Kidney (tissue), 14 donors: ENCODE results near the gene ALDH4A1. TPM values are rescaled to one million over a fixed set of nuclear protein-coding genes. Genes with fewer than 3 reads are reported as not detected.

Experiments used
- DNase-seq, 5 donors: peaks; one replicate each; pipeline ENCODE4 v3.0.0-alpha.2; 2013 to 2020
- FAIRE-seq: peaks from 2 replicates; lab custom pipeline; 2012; peaks lifted over from hg19 to GRCh38; lab: Jason Lieb, UNC
- H3K27ac ChIP-seq, 2 donors: one replicate each; pipeline ENCODE4 v1.7.0; 2013; ENCODE audit warnings: low read depth in 2 of 2, low read length in 2 of 2, inconsistent platforms in 1 of 2
- H3K27me3 ChIP-seq: one replicate; pipeline ENCODE4 v1.7.1; 2013; ENCODE audit warnings: low read length, inconsistent platforms; ENCODE audit not compliant: control insufficient read depth, insufficient read depth
- H3K36me3 ChIP-seq, 3 donors: one replicate each; pipeline versions ENCODE4 v1.7.0 to v1.7.1; 2013; ENCODE audit warnings: low read length in 3 of 3, control low read depth in 1 of 3, inconsistent platforms in 1 of 3; ENCODE audit not compliant: insufficient read depth in 3 of 3, control insufficient read depth in 2 of 3
- H3K4me1 ChIP-seq, 3 donors: one replicate each; pipeline versions ENCODE4 v1.7.0 to v1.7.1; 2013; ENCODE audit warnings: low read length in 3 of 3, inconsistent platforms in 1 of 3, low read depth in 1 of 3; ENCODE audit not compliant: control insufficient read depth in 2 of 3, insufficient read depth in 2 of 3
- H3K4me3 ChIP-seq, 3 donors: one replicate each; pipeline versions ENCODE4 v1.7.0 to v1.8.1; 2013; ENCODE audit warnings: low read length in 3 of 3, control low read depth in 1 of 3, inconsistent platforms in 1 of 3
- H3K9ac ChIP-seq, 3 donors: one replicate each; pipeline versions ENCODE4 v1.7.0 to v1.7.1; 2013; ENCODE audit warnings: low read length in 3 of 3, control low read depth in 1 of 3, inconsistent platforms in 1 of 3
- H3K9me3 ChIP-seq, 3 donors: one replicate each; pipeline versions ENCODE4 v1.7.0 to v1.7.1; 2013; ENCODE audit warnings: low read length in 3 of 3, control low read depth in 1 of 3, inconsistent platforms in 1 of 3; ENCODE audit not compliant: control insufficient read depth in 2 of 3, insufficient read depth in 1 of 3
- intact Hi-C: fragments of 100-400 bp; cut with DNase I; formaldehyde crosslinking; loops from one replicate; pipeline ENCODE4 v1.11.1; 2022
- polyA plus RNA-seq: library from polyadenylated mRNA; stranded (reverse); fragments of 350-450 nt; fragmentation: Illumina TruSeq; extraction: RNeasy Lipid Tissue Mini Kit (QIAGEN cat#74804); gene quantifications from one replicate; pipeline ENCODE4 v1.2.3, GENCODE V29; 2014; ENCODE audit warnings: low read depth, low replicate concordance; ENCODE audit not compliant: insufficient read depth
- total RNA-seq: library from RNA; stranded (reverse); fragmentation: NEBNext Ultra II Directional; extraction: Animal tissue kit (Norgen Biotek cat#: 25700); gene quantifications from one replicate; pipeline ENCODE4 v1.2.1, GENCODE V29; 2021
- TF ChIP-seq, protein P1 (sequence below): IDR thresholded peaks from 3 replicates; pipeline ENCODE4 v1.5.1; 2012; ENCODE audit warnings: mild to moderate bottlenecking, moderate library complexity, borderline replicate concordance; ENCODE audit not compliant: insufficient read depth; ENCODE audit errors: extremely low read depth
- donor health status: control.
- donor health status: control.
- donor health status: control.
- donor health status: control.
- donor health status: control.
- donor health status: DM: yes; HTN: yes; CAD: no.
- donor health status: Normal renal cell carcinoma (clear cell type).

Gene ALDH4A1
- total and polyA plus RNA-seq, 2 donors from 2014 or later = 49.3 to 352 TPM

DNA sequence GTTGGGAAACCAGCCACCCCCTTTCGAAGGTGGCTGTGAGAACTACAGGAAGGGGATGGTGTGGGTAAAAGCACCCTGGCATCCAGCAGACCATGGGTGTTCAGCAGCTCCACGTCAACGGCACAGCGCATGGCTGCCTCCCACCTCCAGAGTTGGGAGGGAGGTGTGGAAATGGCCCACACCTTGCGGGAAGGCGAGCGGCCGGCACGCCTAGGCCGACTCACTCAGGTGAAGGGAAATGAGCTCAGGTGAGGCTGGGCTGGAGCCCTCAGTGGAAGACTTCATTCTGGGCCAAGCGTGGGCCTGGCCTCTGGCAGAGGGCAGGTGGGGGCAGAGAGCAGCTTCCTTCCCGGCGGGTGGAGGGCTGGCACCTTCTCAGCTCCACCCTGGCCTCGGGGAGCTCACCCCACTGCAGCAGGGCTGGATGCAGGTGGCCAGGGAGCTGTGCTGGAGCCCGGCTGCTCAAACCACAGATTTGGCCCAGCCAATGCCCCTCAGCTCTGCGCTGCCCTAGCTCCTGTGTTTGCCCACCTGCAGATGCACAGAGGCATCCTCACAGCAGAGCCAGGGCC, 24.8 kb upstream of the ALDH4A1 start:
- TF ChIP-seq, protein P1, sequence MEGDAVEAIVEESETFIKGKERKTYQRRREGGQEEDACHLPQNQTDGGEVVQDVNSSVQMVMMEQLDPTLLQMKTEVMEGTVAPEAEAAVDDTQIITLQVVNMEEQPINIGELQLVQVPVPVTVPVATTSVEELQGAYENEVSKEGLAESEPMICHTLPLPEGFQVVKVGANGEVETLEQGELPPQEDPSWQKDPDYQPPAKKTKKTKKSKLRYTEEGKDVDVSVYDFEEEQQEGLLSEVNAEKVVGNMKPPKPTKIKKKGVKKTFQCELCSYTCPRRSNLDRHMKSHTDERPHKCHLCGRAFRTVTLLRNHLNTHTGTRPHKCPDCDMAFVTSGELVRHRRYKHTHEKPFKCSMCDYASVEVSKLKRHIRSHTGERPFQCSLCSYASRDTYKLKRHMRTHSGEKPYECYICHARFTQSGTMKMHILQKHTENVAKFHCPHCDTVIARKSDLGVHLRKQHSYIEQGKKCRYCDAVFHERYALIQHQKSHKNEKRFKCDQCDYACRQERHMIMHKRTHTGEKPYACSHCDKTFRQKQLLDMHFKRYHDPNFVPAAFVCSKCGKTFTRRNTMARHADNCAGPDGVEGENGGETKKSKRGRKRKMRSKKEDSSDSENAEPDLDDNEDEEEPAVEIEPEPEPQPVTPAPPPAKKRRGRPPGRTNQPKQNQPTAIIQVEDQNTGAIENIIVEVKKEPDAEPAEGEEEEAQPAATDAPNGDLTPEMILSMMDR = no peak
- peak in 1 of 5 donors; percentile 79 for DNase-seq

DNA sequence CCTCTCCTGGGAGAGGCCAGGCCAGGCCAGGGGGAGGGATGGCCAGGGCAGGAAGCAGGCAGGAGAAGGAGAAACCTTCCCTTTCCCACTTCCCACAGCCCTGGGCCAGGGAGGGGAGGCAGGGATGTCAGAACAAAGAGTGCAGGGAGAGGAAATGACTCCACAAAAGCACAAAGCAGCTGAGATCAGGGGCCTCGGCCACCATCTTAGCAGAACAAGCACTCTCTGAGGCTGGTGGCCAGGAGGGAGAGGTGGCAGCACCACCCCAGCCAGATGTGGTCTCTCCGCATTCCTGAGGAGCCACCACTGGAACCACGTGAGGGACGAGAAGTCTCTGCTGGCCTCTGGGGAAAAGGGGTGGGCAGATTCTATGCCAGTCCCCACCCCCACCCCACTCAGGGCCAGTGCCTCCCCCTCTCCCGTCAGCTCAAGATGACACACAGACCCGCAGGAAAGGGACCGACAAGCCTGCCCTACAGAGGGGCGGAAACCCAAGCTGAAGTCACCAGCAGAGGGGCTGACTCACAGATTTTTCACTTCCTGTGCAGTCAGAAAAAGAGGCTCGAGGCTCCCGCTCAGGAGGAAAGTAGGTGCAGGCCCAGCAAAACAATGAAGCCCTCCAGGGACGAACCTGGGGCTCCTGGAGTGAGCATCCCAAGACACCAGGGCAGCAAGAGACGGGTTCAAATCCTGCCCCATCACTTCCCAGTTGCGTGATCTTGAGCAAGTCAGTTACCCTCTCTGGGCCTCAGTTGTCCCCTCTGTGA, 24.1 kb upstream of the ALDH4A1 start:
- intact Hi-C loops = no loop called here
- FAIRE-seq = no peak
- Histone ChIP-seq H3K27ac (peak overlapping the region; percentile 85 to 87), H3K27me3 (no peaks in the 10 kb centered on the region), H3K9me3 (no peaks in the 10 kb centered on the region), H3K4me1 (peaks cover 9 to 50% (median 24%) of the 10 kb centered on the region in 3 donors), H3K36me3 (no peaks in the 10 kb centered on the region), H3K9ac (peak overlapping the region in 2 of 3 donors; percentile 38 to 73), H3K4me3 (peak overlapping the region in 1 of 3 donors; percentile 32)
- TF ChIP-seq, protein P1 = no peak
- DNase-seq = peak in 4 of 5 donors; percentile 61 to 91 (median 70)

More for the DNA sequence above, 24.8 kb upstream of the ALDH4A1 start:
- H3K27me3 ChIP-seq = no peaks in the 10 kb centered on the region
- no peak for FAIRE-seq
- intact Hi-C loops = no loop called here
- H3K27ac ChIP-seq = peak overlapping the region; percentile 85 to 87
- peak overlapping the region in 2 of 3 donors; percentile 38 to 73 for H3K9ac ChIP-seq
- H3K4me1 ChIP-seq = peaks cover 5 to 53% (median 30%) of the 10 kb centered on the region in 3 donors
- H3K36me3 ChIP-seq = no peaks in the 10 kb centered on the region
- no peaks in the 10 kb centered on the region for H3K9me3 ChIP-seq
- peak overlapping the region in 1 of 3 donors; percentile 32 for H3K4me3 ChIP-seq

DNA sequence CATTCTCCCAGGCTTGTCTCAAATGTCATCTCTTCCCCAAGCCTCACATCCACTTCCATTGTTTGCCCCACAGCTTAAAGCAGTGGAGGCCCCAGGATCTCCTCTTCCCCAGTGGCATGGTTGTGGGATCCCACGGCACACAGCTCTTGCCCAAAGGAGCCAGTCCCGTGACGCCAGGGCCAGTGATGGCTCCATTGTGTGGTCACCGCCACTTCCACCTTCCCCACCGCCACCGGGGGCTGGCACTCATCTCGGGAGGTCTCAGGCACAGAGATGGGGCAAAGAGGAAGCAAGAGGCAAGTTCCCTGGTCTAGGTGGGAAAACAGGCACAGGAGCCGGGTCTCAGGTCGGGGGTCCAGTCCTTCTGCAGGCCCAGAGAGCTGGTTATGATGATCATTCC, 22.9 kb upstream of the ALDH4A1 start:
- no peak for DNase-seq
- intact Hi-C loops = no loop called here
- TF ChIP-seq, protein P1 = no peak
- no peak overlapping the region for H3K4me3 ChIP-seq
- H3K4me1 ChIP-seq = peaks cover 9 to 48% (median 24%) of the 10 kb centered on the region in 3 donors
- FAIRE-seq = no peak
- H3K27me3 ChIP-seq = no peaks in the 10 kb centered on the region
- H3K9ac ChIP-seq = no peak overlapping the region
- no peaks in the 10 kb centered on the region for H3K9me3 ChIP-seq
- H3K36me3 ChIP-seq = no peaks in the 10 kb centered on the region
- H3K27ac ChIP-seq = no peak overlapping the region
